Measurements from ENCODE around the gene PHPT1.

DNA sequence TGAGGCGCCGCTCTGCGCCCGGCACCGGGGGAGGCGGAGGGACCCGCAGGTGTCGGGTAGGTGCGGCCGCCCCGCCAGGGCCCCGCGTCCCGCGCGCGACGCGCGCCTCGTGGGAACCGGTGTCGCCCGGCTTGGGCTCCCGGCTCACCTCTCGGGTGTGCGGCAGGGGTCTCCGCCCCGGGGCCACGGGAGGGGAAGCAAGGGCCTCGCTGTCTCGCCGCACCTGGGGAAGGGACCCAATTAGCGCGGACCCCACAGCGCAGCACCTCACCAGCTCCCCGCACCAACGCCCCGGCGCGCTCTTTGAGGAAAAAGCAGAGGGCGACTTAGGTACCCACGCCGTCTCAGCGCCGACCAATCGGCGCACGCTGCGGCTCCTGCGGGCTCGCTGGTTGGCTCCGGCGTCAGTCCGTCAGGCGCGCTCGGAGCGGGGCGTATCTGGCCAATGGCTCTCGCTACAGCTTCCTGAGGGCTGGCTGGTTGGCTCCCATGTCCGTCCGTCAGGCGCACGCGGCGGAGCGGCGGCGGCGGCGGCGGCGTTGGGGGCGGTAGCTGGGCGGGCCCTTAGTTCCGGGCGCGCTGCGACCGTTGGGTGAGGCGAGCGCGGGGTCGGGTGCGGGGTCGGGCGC is 36.9 kb downstream of the PHPT1 start, which contains the start of gene TRAF2:
- TF ChIP-seq, protein P1, sequence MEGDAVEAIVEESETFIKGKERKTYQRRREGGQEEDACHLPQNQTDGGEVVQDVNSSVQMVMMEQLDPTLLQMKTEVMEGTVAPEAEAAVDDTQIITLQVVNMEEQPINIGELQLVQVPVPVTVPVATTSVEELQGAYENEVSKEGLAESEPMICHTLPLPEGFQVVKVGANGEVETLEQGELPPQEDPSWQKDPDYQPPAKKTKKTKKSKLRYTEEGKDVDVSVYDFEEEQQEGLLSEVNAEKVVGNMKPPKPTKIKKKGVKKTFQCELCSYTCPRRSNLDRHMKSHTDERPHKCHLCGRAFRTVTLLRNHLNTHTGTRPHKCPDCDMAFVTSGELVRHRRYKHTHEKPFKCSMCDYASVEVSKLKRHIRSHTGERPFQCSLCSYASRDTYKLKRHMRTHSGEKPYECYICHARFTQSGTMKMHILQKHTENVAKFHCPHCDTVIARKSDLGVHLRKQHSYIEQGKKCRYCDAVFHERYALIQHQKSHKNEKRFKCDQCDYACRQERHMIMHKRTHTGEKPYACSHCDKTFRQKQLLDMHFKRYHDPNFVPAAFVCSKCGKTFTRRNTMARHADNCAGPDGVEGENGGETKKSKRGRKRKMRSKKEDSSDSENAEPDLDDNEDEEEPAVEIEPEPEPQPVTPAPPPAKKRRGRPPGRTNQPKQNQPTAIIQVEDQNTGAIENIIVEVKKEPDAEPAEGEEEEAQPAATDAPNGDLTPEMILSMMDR (conservative IDR thresholded peaks at IDR 0.05; ENCODE audit: low read depth in 2 of 2) = no peak
- no peak for TF ChIP-seq EZH2 (IDR thresholded peaks at IDR 0.05; ENCODE audit: low read depth, unreplicated experiment)
- TF ChIP-seq, protein P2, sequence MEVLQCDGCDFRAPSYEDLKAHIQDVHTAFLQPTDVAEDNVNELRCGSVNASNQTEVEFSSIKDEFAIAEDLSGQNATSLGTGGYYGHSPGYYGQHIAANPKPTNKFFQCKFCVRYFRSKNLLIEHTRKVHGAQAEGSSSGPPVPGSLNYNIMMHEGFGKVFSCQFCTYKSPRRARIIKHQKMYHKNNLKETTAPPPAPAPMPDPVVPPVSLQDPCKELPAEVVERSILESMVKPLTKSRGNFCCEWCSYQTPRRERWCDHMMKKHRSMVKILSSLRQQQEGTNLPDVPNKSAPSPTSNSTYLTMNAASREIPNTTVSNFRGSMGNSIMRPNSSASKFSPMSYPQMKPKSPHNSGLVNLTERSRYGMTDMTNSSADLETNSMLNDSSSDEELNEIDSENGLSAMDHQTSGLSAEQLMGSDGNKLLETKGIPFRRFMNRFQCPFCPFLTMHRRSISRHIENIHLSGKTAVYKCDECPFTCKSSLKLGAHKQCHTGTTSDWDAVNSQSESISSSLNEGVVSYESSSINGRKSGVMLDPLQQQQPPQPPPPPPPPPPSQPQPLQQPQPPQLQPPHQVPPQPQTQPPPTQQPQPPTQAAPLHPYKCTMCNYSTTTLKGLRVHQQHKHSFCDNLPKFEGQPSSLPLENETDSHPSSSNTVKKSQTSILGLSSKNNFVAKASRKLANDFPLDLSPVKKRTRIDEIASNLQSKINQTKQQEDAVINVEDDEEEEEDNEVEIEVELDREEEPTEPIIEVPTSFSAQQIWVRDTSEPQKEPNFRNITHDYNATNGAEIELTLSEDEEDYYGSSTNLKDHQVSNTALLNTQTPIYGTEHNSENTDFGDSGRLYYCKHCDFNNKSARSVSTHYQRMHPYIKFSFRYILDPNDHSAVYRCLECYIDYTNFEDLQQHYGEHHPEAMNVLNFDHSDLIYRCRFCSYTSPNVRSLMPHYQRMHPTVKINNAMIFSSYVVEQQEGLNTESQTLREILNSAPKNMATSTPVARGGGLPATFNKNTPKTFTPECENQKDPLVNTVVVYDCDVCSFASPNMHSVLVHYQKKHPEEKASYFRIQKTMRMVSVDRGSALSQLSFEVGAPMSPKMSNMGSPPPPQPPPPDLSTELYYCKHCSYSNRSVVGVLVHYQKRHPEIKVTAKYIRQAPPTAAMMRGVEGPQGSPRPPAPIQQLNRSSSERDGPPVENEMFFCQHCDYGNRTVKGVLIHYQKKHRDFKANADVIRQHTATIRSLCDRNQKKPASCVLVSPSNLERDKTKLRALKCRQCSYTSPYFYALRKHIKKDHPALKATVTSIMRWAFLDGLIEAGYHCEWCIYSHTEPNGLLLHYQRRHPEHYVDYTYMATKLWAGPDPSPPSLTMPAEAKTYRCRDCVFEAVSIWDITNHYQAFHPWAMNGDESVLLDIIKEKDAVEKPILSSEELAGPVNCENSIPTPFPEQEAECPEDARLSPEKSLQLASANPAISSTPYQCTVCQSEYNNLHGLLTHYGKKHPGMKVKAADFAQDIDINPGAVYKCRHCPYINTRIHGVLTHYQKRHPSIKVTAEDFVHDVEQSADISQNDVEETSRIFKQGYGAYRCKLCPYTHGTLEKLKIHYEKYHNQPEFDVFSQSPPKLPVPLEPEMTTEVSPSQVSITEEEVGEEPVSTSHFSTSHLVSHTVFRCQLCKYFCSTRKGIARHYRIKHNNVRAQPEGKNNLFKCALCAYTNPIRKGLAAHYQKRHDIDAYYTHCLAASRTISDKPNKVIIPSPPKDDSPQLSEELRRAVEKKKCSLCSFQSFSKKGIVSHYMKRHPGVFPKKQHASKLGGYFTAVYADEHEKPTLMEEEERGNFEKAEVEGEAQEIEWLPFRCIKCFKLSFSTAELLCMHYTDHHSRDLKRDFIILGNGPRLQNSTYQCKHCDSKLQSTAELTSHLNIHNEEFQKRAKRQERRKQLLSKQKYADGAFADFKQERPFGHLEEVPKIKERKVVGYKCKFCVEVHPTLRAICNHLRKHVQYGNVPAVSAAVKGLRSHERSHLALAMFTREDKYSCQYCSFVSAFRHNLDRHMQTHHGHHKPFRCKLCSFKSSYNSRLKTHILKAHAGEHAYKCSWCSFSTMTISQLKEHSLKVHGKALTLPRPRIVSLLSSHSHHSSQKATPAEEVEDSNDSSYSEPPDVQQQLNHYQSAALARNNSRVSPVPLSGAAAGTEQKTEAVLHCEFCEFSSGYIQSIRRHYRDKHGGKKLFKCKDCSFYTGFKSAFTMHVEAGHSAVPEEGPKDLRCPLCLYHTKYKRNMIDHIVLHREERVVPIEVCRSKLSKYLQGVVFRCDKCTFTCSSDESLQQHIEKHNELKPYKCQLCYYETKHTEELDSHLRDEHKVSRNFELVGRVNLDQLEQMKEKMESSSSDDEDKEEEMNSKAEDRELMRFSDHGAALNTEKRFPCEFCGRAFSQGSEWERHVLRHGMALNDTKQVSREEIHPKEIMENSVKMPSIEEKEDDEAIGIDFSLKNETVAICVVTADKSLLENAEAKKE (CRISPR knock-in tag; IDR thresholded peaks at IDR 0.05) = no peak
- TF ChIP-seq, protein P3, sequence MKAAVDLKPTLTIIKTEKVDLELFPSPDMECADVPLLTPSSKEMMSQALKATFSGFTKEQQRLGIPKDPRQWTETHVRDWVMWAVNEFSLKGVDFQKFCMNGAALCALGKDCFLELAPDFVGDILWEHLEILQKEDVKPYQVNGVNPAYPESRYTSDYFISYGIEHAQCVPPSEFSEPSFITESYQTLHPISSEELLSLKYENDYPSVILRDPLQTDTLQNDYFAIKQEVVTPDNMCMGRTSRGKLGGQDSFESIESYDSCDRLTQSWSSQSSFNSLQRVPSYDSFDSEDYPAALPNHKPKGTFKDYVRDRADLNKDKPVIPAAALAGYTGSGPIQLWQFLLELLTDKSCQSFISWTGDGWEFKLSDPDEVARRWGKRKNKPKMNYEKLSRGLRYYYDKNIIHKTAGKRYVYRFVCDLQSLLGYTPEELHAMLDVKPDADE (IDR thresholded peaks at IDR 0.05) = peak; percentile 41; the same call in 1 of the 2 replicates
- TF ChIP-seq EZH2phosphoT487 (IDR thresholded peaks at IDR 0.05; ENCODE audit: unreplicated experiment) = no peak
- TF ChIP-seq, protein P4, sequence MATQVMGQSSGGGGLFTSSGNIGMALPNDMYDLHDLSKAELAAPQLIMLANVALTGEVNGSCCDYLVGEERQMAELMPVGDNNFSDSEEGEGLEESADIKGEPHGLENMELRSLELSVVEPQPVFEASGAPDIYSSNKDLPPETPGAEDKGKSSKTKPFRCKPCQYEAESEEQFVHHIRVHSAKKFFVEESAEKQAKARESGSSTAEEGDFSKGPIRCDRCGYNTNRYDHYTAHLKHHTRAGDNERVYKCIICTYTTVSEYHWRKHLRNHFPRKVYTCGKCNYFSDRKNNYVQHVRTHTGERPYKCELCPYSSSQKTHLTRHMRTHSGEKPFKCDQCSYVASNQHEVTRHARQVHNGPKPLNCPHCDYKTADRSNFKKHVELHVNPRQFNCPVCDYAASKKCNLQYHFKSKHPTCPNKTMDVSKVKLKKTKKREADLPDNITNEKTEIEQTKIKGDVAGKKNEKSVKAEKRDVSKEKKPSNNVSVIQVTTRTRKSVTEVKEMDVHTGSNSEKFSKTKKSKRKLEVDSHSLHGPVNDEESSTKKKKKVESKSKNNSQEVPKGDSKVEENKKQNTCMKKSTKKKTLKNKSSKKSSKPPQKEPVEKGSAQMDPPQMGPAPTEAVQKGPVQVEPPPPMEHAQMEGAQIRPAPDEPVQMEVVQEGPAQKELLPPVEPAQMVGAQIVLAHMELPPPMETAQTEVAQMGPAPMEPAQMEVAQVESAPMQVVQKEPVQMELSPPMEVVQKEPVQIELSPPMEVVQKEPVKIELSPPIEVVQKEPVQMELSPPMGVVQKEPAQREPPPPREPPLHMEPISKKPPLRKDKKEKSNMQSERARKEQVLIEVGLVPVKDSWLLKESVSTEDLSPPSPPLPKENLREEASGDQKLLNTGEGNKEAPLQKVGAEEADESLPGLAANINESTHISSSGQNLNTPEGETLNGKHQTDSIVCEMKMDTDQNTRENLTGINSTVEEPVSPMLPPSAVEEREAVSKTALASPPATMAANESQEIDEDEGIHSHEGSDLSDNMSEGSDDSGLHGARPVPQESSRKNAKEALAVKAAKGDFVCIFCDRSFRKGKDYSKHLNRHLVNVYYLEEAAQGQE (IDR thresholded peaks at IDR 0.05; ENCODE audit: unreplicated experiment) = no peak
- TF ChIP-seq NANOG (IDR thresholded peaks at IDR 0.05; ENCODE audit: borderline replicate concordance) = no peak
- TF ChIP-seq POLR2AphosphoS5 (IDR thresholded peaks at IDR 0.05; ENCODE audit: low read depth) = peak; percentile 98
- peak; percentile 89 for TF ChIP-seq CREB1 (CRISPR knock-in tag; IDR thresholded peaks at IDR 0.05; ENCODE audit: low read depth)
- no peak for TF ChIP-seq STAT1 (IDR thresholded peaks at IDR 0.05; ENCODE audit: unreplicated experiment)
- no peak for TF ChIP-seq JUNB (IDR thresholded peaks at IDR 0.05; ENCODE audit: unreplicated experiment)
- no peak for TF ChIP-seq ZNF114 (CRISPR knock-in tag; IDR thresholded peaks at IDR 0.05)

Data from GM23338 (cell line).